KG1 (cell line): ENCODE measurements around the gene FEZF2.

Experiments used
- DNase-seq: peaks from one replicate; lab custom pipeline; 2025; lab: John Stamatoyannopoulos, UW

Gene FEZF2

GRCh38 chr3:62329971-62330370 is 43.4 kb downstream of the FEZF2 start:
- DNase-seq: no peak

GRCh38 chr3:62325896-62326295 is 47.5 kb downstream of the FEZF2 start:
- no peak for DNase-seq

GRCh38 chr3:62323241-62323640 is 50.1 kb downstream of the FEZF2 start:
- DNase-seq: no peak
